HTERT RPE-1 (cell line): Measurements from ENCODE around the gene POLL.
"Not testable (repeated sequence)": the region's sequence is repeated elsewhere in the genome, so short reads cannot be mapped to it uniquely, and the experiment has no call there.

Experiments used
- in situ Hi-C: fragments of 300-500 bp; cut with MboI; formaldehyde crosslinking; loops from 4 replicates; pipeline ENCODE4 v1.14.3; 2020; ENCODE audit warnings: low sequenced_read_pairs

The POLL gene

GRCh38 chr10:101612872-101613271 lies 24.8 kb upstream of the POLL start:
- in situ Hi-C loops, result loop anchor here (25.0 kb wide), 1 partner anchor 174 kb away; the partner anchor contains the start of genes FGF8 and NPM3

- in situ Hi-C loops, result loop anchor here (25.0 kb wide), 1 partner anchor 175 kb away; the partner anchor contains the start of genes FGF8 and NPM3
Observed at GRCh38 chr10:101612086-101612485, 24.0 kb upstream of the POLL start.

GRCh38 chr10:101611096-101611905 lies 23.2 kb upstream of the POLL start:
- in situ Hi-C loops, result loop anchor here (25.0 kb wide), 1 partner anchor 176 kb away; the partner anchor contains the start of genes FGF8 and NPM3

- in situ Hi-C loops, result loop anchor here (25.0 kb wide), 1 partner anchor 178 kb away; the partner anchor contains the start of genes FGF8 and NPM3
Observed at GRCh38 chr10:101609481-101609880, 21.4 kb upstream of the POLL start.

- in situ Hi-C loops, result loop anchor here (25.0 kb wide), 1 partner anchor 180 kb away; the partner anchor contains the start of genes FGF8 and NPM3
Observed at GRCh38 chr10:101607124-101607523, 19.1 kb upstream of the POLL start.

- in situ Hi-C loops, result loop anchor here (25.0 kb wide), 1 partner anchor 184 kb away; the partner anchor contains the start of genes FGF8 and NPM3
Observed at GRCh38 chr10:101602761-101603398, 14.8 kb upstream of the POLL start.

GRCh38 chr10:101601541-101601940 lies 13.5 kb upstream of the POLL start:
- in situ Hi-C loops, result loop anchor here (25.0 kb wide), 1 partner anchor 186 kb away; the partner anchor contains the start of genes FGF8 and NPM3

- in situ Hi-C loops, result no loop called here
Observed at GRCh38 chr10:101597091-101597900, 9.2 kb upstream of the POLL start.

GRCh38 chr10:101595591-101596433 lies 7.8 kb upstream of the POLL start:
- in situ Hi-C loops, result no loop called here

GRCh38 chr10:101593331-101593730 lies 5.3 kb upstream of the POLL start:
- in situ Hi-C loops, result not testable (repeated sequence)

GRCh38 chr10:101588879-101589278 lies 822 bp upstream of the POLL start:
- in situ Hi-C loops, result no loop called here

GRCh38 chr10:101585841-101586240 lies 2.2 kb downstream of the POLL start:
- in situ Hi-C loops, result no loop called here

- in situ Hi-C loops, result no loop called here
Observed at GRCh38 chr10:101580486-101581399, 7.3 kb downstream of the POLL start.

GRCh38 chr10:101579516-101579870 lies 8.6 kb downstream of the POLL start:
- in situ Hi-C loops, result no loop called here

GRCh38 chr10:101578803-101579515 lies 9.1 kb downstream of the POLL start:
- in situ Hi-C loops, result no loop called here

GRCh38 chr10:101578192-101578591 lies 9.9 kb downstream of the POLL start:
- in situ Hi-C loops, result no loop called here

GRCh38 chr10:101577121-101577871 lies 10.8 kb downstream of the POLL start:
- in situ Hi-C loops, result no loop called here
